ENCODE results near the gene NR1D2.

The NR1D2 gene

GRCh38 chr3:23928524-23928923 is 16.6 kb upstream of the NR1D2 start:
- in situ Hi-C loops (cut with HindIII; ENCODE audit: low sequenced_read_pairs), result no loop called here

- in situ Hi-C loops (cut with HindIII; ENCODE audit: low sequenced_read_pairs), result no loop called here
Observed at GRCh38 chr3:23931597-23931996, 13.5 kb upstream of the NR1D2 start.

DNA sequence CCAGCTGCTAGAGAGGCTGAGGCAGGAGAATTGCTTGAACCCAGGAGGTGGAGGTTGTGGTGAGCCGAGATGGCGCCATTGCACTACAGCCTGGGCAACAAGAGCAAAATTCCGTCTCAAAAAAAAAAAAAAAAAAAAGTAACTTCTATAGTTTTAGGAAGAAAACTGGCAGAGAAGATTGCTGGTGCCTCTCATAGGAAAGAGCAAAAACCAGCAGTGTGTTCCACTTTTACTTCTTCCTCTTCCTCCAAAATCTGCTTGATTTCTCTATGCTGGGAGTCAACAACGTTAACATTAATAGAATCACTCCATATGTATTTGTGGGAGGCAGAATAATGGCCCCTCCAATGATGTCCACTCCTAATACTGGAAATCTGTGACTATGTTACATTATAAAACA is 12.5 kb upstream of the NR1D2 start:
- in situ Hi-C loops (cut with HindIII; ENCODE audit: low sequenced_read_pairs), result no loop called here

DNA sequence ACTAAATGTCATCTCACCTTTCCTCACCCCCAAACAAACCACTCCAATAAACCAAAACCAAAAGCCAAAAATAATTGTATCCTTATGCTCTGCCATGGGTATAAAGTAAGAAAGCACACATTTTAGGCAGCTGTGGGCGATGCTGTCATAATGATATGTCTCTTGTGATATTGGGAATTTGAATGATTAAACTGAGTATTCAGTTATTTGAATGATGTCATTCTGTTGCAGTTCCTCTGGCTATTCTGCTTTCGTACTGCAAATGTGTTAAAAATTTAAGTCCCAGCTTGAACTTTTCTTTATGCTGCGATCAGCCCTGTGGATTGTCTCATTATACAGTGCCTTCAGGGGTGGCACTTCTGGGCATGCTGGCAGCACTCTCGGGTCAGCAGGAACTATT is 10.8 kb upstream of the NR1D2 start:
- in situ Hi-C loops (cut with HindIII; ENCODE audit: low sequenced_read_pairs), result no loop called here

DNA sequence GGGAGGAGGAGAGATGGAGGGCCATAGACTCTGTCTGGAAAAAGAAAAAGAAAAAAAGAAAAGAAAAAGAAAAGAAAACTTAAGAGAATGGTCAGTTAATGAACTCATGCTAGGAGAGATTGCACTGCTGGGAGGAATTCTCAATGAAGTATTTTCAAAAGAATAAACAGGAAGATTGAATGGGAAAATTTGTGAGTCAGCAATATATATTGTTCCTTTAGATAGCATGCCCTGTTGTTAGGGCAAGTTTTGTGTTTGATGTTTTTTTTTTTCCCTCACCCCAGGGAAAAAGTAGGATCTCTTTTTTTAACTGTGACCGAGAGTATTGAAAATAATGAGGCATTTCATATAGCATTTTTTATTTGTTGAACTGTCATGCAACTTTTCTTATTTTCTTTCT is 7.8 kb upstream of the NR1D2 start:
- in situ Hi-C loops (cut with HindIII; ENCODE audit: low sequenced_read_pairs), result no loop called here

DNA sequence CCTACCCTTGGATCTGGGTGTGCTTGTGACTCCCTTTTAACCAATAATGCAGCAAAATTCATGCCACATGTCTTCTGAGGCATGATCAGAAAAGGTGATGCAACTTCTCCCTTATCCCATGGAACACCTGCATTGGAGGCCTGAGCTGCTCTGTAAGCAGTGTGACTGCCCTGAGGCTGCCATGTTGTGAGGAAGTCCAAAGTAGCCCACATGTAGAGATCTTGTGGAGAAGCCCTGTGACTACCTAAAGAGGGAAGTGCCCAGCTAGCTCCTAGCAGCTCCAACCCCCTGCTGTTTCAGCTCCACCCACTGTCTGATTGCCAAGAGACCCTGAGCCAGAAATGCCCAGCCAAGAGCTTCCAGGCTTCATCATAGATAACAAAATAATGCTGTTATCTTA is 6.4 kb upstream of the NR1D2 start:
- in situ Hi-C loops (cut with HindIII; ENCODE audit: low sequenced_read_pairs), result no loop called here

GRCh38 chr3:23940775-23941174 is 4.3 kb upstream of the NR1D2 start:
- in situ Hi-C loops (cut with HindIII; ENCODE audit: low sequenced_read_pairs), result no loop called here

- in situ Hi-C loops (cut with HindIII; ENCODE audit: low sequenced_read_pairs), result no loop called here
Observed at GRCh38 chr3:23941440-23941839, 3.6 kb upstream of the NR1D2 start.

DNA sequence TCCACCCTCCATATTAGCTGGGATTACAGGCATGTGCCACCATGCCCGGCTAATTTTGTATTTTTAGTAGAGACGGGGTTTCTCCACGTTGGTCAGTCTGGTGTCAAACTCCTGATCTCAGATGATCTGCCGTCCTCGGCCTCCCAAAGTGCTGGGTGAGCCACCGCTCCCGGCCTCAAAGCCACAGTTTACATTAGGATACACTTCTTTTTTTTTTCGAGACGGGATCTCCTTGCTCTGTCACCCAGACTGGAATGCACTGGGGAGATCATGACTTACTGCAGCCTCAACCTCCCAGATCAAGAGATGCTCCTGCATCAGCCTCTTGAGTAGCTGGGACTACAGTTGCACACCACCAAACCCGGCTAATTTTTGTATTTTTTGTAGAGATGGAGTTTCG is 2.5 kb upstream of the NR1D2 start:
- in situ Hi-C loops (cut with HindIII; ENCODE audit: low sequenced_read_pairs), result no loop called here

DNA sequence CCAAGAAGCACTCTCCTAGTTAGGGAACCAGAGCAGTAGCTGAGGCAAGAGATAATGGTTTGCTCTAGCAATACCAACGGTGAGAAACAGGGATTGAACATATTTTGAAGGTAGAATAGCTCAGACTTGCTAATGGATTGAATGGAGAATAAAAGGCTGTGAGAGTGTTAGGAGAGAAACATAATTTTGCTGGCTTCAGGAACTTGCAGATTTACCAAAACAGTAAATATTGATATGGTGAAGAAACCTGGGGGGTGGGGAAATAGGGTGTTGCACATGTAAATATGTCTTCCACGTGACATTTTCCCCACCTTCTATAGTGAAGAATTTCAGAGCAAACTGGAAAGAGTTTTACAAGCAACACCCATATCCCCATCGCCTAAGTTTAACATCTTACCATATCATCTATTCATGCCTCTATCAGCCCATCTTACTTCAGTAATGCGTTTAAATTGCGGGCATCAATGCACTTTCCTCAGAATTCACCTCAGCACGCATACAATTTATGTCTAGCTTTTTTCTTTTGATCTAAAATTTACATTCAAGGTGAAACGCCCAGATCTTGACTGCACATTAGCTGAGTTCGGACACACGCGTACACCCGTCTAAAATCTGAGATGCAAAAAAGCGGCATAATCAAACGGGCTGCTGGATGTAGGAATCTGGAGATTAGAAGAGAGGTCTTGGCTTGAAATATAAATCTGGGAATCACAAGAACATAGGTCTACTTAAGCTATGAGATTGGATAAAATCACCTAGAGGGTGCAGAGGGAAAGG is 891 bp upstream of the NR1D2 start:
- in situ Hi-C loops (cut with HindIII; ENCODE audit: low sequenced_read_pairs), result no loop called here

GRCh38 chr3:23945663-23945912 is 502 bp downstream of the NR1D2 start:
- in situ Hi-C loops (cut with HindIII; ENCODE audit: low sequenced_read_pairs), result no loop called here

DNA sequence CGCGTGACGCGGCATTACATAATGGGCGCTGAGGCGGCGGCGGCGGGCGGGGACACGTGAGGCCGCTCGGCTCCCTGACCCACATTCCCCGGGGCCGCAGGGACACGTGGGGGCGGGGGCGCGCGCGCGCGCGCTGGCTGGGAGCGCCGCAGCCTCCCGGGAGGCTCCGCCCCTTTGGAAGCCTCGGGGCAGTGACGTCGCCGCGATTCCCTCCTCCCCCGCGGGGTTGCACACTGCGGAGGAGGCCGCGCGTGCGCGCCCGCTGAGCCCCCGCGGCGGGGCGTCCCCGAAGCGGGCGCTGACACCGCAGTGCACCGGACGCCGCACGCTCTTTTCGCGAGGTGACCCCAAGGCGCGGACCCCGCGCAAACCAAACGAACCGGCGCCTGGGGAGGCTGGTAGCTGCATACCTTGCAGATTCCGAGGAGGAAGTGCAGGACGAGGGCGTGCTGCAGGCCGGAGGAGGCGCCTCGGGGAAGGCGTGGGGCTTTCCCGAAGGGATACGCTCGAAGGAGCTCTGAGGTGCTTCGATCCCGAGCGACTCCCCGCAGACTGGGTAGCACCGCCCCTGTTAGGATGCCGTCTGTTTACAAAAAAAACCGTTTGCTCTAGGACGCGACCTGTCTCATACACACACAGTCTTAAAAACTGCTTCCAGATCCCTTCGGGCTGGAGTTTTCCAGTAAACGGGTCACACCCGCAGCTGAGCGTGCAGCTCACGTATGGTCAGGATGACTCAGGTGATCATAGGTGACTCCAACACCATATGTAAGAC is 1.0 kb downstream of the NR1D2 start:
- in situ Hi-C loops (cut with HindIII; ENCODE audit: low sequenced_read_pairs), result no loop called here

DNA sequence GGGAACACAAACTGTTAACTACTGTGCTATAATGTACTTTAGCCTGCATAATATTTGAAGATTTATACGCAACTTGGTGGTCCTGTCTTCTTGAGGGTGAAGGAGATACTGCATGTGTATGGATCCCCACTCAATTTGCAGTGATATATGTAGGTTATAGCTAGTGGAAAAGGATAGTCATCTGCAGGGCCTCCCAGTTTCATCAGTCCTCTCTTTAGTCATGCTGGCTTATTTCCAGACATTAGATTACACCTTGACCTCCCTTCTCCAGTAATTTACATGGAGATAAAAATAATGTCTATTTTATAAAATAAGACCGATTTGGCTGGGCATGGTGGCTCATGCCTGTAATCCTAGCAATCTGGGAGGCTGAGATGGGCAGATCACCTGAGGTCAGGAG is 3.7 kb downstream of the NR1D2 start:
- in situ Hi-C loops (cut with HindIII; ENCODE audit: low sequenced_read_pairs), result no loop called here

GRCh38 chr3:23949784-23950183 is 4.7 kb downstream of the NR1D2 start:
- in situ Hi-C loops (cut with HindIII; ENCODE audit: low sequenced_read_pairs), result no loop called here

DNA sequence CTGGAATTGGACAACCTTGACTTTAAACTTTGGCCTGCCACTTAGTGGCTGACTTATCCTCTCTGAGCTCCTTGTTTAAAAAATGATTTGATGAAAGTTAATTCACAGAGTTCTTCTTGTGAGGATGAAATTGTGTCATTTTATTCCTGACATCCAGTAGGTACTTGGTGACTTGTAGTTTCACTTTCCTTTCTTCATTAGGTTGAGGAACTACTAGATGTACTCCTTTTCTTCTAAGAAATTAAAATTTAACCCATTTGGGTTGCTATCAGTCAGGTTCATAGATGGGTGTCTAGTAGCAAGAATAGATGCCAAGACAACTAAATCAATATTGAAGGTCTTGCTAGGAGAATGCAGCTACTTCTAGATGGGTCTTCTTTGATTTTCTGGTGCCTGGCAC is 5.2 kb downstream of the NR1D2 start:
- in situ Hi-C loops (cut with HindIII; ENCODE audit: low sequenced_read_pairs), result no loop called here

DNA sequence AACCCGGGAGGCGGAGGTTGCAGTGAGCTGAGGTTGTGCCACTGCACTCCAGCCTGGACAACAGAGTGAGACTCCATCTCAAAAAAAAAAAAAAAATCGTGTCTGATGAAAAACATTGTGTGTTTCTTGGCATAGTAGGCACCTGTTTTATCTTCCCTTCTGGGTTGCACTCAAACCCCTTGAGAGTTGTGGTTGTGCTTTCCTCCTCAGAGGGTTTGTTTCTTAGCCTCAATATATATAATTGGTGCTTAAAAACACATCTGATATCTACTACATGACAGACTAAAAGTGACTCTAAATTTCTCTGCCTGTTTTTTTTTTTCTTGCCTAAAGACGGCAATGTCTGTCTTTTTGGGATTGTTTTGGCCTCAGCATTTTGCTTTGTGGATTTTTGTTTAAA is 7.6 kb downstream of the NR1D2 start:
- in situ Hi-C loops (cut with HindIII; ENCODE audit: low sequenced_read_pairs), result no loop called here

GRCh38 chr3:23953523-23953922 is 8.4 kb downstream of the NR1D2 start:
- in situ Hi-C loops (cut with HindIII; ENCODE audit: low sequenced_read_pairs), result no loop called here

GRCh38 chr3:23954144-23954543 is 9.1 kb downstream of the NR1D2 start:
- in situ Hi-C loops (cut with HindIII; ENCODE audit: low sequenced_read_pairs), result no loop called here

GRCh38 chr3:23956701-23957100 is 11.6 kb downstream of the NR1D2 start:
- in situ Hi-C loops (cut with HindIII; ENCODE audit: low sequenced_read_pairs), result no loop called here

DNA sequence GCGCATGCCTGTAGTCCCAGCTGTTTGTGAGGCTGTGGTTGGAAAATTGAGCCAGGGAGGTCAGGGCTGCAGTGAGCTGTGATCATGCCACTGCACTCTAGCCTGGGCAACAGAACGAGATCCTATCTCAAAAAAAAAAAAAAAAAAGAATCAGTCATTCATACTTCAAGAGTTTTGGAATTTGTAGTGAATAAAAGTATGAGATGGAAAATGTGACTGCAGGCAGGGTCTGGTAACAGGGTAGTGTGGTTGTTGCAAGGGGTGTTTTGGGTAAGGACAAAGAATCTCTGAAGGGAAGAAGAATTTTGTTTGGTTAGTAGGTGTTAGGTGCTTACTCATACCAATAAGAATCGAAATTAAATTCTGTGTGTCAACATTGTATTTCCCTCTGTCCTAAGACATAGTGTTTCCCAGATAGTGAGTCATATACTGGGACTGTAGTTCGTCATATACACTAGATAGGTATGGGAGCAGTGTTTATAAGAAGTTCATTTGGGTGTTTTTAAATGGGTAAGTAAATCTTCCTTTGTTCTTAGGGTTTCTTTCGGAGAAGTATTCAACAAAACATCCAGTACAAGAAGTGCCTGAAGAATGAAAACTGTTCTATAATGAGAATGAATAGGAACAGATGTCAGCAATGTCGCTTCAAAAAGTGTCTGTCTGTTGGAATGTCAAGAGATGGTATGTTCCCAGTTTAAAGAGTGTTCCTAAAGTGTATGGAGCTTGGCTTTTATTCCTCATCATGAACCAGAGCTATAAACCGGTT is 14.2 kb downstream of the NR1D2 start:
- in situ Hi-C loops (cut with HindIII; ENCODE audit: low sequenced_read_pairs), result no loop called here

- in situ Hi-C loops (cut with HindIII; ENCODE audit: low sequenced_read_pairs), result no loop called here
Observed at GRCh38 chr3:23960649-23961048, 15.6 kb downstream of the NR1D2 start.

GRCh38 chr3:23961066-23961465 is 16.0 kb downstream of the NR1D2 start:
- in situ Hi-C loops (cut with HindIII; ENCODE audit: low sequenced_read_pairs), result no loop called here
